Measurements from ENCODE around the gene ATP6V1B1.

ATP6V1B1 gene

GRCh38 chr2:70977605-70978205 lies 42.0 kb downstream of the ATP6V1B1 start:
- peak in 3 of 4 experiments; percentile 29 to 45 (median 35) for DNase-seq

- DNase-seq = peak in 3 of 4 experiments; percentile 33 to 61 (median 54)
These were observed 42.9 kb downstream of the ATP6V1B1 start, which contains the start of gene ANKRD53 for GRCh38 chr2:70978341-70979179. ANKRD53 (plus strand) TSS chr2:70978630; CDS start chr2:70978646, 16 bp downstream.

- DNase-seq = no peak
These were observed 43.4 kb downstream of the ATP6V1B1 start for GRCh38 chr2:70979180-70979488.

- DNase-seq = no peak
These were observed 43.9 kb downstream of the ATP6V1B1 start for GRCh38 chr2:70979626-70980025.

GRCh38 chr2:70981421-70981820 lies 45.7 kb downstream of the ATP6V1B1 start:
- no peak for DNase-seq

- no peak for DNase-seq
These were observed 46.4 kb downstream of the ATP6V1B1 start for GRCh38 chr2:70981866-70982810.

GRCh38 chr2:70982971-70983370 lies 47.3 kb downstream of the ATP6V1B1 start:
- DNase-seq = no peak

GRCh38 chr2:70983506-70984227 lies 48.0 kb downstream of the ATP6V1B1 start:
- DNase-seq = no peak

GRCh38 chr2:70984228-70984575 lies 48.5 kb downstream of the ATP6V1B1 start:
- DNase-seq = no peak

GRCh38 chr2:70984576-70985282 lies 49.0 kb downstream of the ATP6V1B1 start:
- peak; percentile 68 to 89 (median 78) for DNase-seq

- DNase-seq = no peak
These were observed 49.6 kb downstream of the ATP6V1B1 start for GRCh38 chr2:70985283-70985688.

GRCh38 chr2:70985956-70986355 lies 50.3 kb downstream of the ATP6V1B1 start:
- no peak for DNase-seq

GRCh38 chr2:70986499-70987189 lies 50.9 kb downstream of the ATP6V1B1 start:
- DNase-seq = no peak

- DNase-seq = no peak
These were observed 51.7 kb downstream of the ATP6V1B1 start for GRCh38 chr2:70987386-70987785.

- no peak for DNase-seq
These were observed 52.5 kb downstream of the ATP6V1B1 start for GRCh38 chr2:70988151-70988550.

- no peak for DNase-seq
These were observed 53.3 kb downstream of the ATP6V1B1 start for GRCh38 chr2:70988726-70989648.

GRCh38 chr2:70990216-70990615 lies 54.5 kb downstream of the ATP6V1B1 start:
- no peak for DNase-seq

GRCh38 chr2:70991142-70991541 lies 55.4 kb downstream of the ATP6V1B1 start:
- no peak for DNase-seq

- no peak for DNase-seq
These were observed 56.0 kb downstream of the ATP6V1B1 start for GRCh38 chr2:70991742-70992141.

All from suppressor macrophage (primary cell).